D721Med (cell line): Measurements from ENCODE around the gene IRF8.

ENCODE experiments used
- DNase-seq: peaks from one replicate; pipeline ENCODE4 v3.0.0; 2011; ENCODE audit warnings: low spot score; ENCODE audit not compliant: insufficient read length
- FAIRE-seq: peaks from 2 replicates; lab custom pipeline; 2011; peaks lifted over from hg19 to GRCh38; lab: Jason Lieb, UNC
- TF ChIP-seq, protein P1 (sequence below): IDR thresholded peaks from 2 replicates; pipeline ENCODE4 v1.5.1; 2012; ENCODE audit warnings: mild to moderate bottlenecking, control low read depth; ENCODE audit not compliant: insufficient read depth; ENCODE audit errors: missing control alignments

Gene IRF8

DNA sequence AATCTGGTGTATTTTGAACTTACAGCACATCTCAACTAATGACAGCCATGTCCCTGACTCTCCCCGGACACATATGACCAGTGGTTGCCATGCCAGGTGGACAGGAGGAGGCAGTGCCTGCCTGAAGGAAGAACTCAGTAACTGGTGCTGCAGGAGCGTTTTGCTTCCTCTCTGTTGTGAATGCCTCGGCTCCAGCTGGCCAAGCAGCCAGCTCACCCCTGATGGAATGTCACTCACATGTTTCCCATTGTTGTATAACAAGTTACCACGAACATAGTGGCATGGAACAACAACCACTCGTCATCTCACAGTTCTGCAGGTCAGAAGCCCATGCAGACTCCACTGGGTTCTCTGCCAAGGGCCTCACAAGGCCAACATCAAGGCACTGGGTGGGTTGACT, 20.1 kb upstream of the IRF8 start:
- TF ChIP-seq, protein P1, sequence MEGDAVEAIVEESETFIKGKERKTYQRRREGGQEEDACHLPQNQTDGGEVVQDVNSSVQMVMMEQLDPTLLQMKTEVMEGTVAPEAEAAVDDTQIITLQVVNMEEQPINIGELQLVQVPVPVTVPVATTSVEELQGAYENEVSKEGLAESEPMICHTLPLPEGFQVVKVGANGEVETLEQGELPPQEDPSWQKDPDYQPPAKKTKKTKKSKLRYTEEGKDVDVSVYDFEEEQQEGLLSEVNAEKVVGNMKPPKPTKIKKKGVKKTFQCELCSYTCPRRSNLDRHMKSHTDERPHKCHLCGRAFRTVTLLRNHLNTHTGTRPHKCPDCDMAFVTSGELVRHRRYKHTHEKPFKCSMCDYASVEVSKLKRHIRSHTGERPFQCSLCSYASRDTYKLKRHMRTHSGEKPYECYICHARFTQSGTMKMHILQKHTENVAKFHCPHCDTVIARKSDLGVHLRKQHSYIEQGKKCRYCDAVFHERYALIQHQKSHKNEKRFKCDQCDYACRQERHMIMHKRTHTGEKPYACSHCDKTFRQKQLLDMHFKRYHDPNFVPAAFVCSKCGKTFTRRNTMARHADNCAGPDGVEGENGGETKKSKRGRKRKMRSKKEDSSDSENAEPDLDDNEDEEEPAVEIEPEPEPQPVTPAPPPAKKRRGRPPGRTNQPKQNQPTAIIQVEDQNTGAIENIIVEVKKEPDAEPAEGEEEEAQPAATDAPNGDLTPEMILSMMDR = no peak
- FAIRE-seq (no peak), DNase-seq (no peak)

DNA sequence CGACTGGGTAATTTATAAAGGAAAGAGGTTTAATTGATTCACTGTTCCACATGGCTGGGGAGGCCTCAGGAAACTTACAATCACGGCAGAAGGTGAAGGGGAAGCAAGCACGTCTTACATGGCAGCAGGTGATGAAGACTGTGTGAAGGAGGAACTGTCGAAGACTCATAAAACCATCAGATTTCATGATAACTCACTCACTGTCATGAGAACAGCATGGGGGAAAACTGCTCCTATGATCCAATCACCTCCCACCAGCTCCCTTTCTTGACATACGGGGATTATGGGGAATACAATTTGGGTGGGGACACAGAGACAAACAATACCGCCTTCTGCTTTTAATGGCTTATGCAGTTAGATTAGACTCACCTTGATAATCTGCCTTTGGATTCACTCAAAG, 19.4 kb upstream of the IRF8 start:
- DNase-seq (no peak), FAIRE-seq (no peak)
- TF ChIP-seq, protein P1 = no peak

DNA sequence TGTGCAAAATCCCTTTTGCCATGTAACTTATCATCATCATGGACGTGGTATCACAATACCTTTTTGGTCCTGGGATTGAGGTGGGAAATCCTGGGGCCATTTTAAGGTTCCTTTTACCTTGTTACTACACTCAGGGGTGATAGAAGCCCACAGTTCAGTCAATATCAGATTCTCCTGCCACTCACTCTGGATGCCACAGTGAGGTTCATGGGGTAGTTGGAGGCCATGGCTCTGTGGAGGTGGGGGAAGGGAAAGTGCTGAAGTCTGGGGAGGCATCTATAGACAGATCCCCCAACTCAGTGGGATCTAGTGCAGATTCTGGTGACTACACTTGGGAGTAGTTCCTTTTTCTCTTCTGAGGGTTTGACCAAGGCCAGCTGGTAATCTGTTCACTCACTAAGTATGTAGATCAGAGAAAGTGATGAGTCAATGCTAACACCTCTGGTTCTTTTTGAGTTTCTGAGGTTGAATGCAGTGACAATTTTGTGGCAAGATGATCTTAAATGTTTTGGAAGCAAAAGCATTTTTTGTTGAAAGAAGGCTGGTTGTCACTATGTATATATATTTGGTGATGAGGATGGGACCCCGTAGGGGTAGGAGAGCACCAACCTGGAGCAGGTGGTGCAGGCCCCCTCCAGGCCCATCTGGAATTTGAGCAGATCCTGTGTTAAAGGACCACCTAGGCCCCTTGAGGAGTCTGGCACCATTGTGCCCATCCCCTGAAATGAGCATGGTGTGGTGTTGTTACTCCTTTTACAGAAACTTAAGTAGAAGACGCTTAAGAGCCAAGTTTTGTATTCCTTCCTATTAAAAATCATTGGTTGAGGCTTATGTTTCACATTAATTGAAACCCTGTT, 18.8 kb upstream of the IRF8 start:
- TF ChIP-seq, protein P1 = no peak
- no peak for DNase-seq
- FAIRE-seq = no peak

DNA sequence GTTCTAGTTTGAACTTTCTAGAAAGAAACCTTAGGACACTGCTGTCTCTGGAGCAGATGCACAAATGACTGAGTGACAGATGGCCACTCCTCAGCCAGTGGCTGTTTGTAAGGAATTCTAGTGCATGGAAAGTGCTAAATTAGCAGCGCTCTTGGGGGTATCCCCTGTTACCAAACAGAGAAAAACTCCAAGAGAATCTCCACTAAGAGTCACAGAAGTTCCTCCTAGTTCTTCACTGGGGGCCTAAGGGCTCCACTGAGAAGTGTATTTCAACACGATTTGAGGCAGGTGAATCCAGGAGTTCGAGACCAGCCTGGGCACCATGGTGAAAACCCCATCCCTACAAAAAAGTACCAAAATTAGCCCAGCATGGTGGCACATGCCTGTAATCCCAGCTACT, 18.1 kb upstream of the IRF8 start:
- no peak for FAIRE-seq
- DNase-seq = no peak
- TF ChIP-seq, protein P1 = no peak

DNA sequence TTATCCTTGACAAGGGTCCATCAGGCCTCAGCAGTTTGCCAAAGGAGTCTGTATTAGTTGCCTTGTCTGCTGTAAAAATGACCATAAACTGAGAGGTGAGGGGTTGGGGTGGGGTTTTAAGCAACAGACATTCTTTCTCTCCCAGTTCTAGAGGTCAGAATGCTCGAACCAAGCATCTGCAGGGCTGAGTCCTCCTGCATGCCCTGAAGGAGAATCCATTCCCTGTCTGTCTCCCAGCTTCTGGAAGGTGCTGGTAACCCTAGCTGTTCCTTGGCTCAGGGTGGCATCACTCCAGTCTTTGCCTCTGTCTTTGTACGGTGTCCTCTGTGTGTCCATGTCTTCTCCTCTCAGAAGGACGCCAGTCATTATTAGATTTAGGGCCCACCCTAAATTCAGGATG, 17.5 kb upstream of the IRF8 start:
- FAIRE-seq = no peak
- TF ChIP-seq, protein P1 = no peak
- no peak for DNase-seq

DNA sequence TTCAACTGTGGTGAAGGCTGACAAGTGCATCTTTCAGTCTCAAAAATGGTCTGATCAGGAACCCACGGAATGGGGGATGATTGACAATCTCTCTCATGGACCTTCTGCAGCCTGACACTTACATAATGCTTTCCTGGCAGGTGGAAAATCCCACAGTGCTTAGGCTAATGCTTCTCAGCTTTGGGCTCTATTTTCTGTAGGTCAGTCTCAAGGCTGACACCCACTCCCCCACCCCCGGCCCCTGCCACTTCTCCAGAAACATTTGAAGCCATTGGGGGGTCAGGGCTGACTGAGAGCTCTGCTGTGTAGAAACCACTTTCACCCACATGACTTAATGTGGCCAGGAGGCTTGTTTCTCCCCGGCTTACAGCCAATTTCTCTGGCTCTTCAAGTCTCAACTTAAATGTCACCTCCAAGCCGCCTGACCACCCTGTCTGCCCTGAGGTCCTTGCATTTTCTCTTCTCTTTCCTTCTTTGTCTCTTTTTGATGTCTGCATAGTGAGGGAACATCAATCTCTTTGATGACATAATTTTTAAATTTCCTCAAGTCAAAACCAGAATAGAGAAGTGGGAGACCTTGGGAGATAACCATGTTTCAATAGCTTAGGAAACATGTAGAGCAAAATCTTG, 16.7 kb upstream of the IRF8 start:
- no peak for FAIRE-seq
- DNase-seq = no peak
- TF ChIP-seq, protein P1 = no peak

DNA sequence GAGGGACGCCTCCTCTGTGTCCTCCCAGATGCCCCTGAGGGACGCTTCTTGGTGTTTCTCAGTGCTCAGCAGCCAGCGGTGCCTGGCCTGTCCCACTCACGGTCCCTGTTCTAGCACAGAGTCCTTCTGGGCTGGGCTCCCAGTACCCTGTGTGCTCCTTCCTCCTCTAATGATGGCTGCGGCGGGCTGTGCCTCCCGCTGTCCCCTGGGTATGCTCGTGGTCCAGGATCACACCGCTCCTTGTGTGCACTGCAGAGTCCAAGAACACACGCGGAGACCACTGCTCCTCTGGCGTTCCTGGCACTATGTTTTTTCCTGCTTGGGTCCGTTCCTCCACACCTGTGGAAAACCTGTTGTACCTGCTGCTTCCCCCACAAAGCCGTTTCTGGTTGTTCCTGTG, 15.1 kb upstream of the IRF8 start:
- no peak for DNase-seq
- FAIRE-seq = no peak
- TF ChIP-seq, protein P1 = no peak
